Amniotic stem cell (primary cell): ENCODE results near the gene ZNF699.
"Not testable (repeated sequence)": the region's sequence is repeated elsewhere in the genome, so short reads cannot be mapped to it uniquely, and the experiment has no call there.

ENCODE experiments used
- DNase-seq: peaks from one replicate; lab custom pipeline; 2025; lab: John Stamatoyannopoulos, UW

Gene ZNF699

GRCh38 chr19:9309139-9309973, at the start of gene ZNF699:
Gene ZNF699 (minus strand): TSS chr19:9309838. CDS start chr19:9305119, 4,719 bp downstream.
- peak; percentile 98 for DNase-seq

DNA sequence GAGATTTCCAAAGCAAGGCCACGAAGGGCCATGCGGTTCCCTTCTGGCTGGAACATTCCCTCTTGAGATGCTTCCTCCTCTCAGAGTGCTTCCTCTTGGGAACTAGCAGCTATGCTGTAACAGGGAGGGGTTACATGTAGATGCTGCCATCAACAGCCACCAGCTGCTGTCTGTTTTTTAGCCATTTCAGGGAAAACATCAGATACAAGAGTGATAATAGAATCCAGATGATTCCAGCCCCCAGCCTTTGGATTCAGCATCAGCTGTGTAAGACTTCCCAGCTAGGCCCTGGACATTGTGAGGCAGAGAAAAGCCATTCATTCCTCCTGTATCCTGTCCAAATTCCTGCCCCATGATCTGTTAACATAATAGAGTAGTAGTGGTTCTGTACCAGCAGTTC, 45.0 kb upstream of the ZNF699 start:
- no peak for DNase-seq

DNA sequence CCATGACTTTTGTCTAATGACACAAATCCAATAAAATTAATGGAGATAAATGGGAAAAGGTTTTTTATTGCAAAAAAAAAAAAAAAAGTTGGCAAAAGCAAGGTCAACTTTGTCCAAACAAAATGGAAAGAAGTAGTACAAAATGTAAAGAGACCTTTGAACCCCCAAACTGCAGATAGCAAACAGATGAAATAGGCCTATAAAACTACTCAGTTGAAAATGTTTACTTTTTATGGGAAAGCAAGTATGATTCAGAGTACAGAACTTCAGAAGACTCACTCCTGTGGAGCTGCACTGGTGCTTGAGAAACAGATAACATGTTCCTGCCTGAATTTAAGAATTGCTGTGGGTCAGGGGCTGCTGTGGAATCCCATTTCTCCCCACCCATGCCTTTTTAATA, 43.4 kb upstream of the ZNF699 start:
- no peak for DNase-seq

GRCh38 chr19:9352505-9352904, 42.9 kb upstream of the ZNF699 start:
- no peak for DNase-seq

- no peak for DNase-seq
Observed at GRCh38 chr19:9348671-9349070, 39.0 kb upstream of the ZNF699 start.

GRCh38 chr19:9348253-9348652, 38.6 kb upstream of the ZNF699 start:
- no peak for DNase-seq

- DNase-seq, result no peak
Observed at GRCh38 chr19:9345005-9345404, 35.4 kb upstream of the ZNF699 start.

DNA sequence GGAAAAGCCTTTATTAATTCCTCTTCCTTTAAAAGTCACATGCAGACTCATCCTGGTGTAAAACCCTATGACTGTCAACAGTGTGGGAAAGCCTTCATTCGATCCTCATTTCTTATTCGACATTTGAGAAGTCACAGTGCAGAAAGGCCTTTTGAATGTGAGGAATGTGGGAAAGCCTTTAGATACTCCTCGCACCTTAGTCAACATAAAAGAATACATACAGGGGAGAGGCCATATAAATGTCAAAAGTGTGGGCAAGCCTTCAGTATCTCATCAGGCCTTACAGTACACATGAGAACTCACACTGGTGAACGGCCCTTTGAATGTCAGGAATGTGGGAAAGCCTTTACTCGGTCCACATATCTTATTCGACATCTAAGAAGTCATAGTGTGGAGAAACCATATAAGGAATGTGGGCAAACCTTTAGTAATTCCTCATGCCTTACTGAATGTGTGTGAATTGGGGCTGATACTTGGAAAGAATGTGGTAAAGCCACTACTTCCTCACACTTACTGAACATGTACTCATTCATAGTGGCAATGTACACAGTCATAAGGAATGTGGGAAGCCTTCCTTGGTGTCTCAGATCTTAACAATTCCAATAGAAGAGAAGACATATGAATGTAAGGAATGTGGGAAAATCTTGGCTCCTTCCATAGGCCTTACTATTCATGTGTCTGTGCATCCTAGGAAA, 33.1 kb upstream of the ZNF699 start:
- no peak for DNase-seq

DNA sequence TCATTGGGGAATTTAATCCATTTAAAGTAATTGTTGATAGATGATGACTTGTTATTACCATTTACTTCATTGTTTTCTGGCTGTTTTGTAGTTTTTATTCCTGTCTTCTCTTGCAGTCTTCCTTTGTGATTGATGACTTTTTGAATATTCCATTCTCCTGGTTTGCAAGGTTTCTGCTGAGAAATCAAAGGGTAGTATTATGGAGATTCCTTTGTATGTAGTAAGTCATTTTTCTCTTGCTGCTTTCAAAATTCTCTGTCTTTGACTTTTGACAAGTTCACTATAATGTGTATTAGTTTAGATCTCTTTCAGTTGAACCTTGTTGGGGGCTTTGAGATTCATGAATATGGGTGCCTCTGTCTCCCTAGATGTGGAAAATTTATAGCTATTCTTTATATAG, 20.4 kb upstream of the ZNF699 start:
- no peak for DNase-seq

GRCh38 chr19:9324584-9324962, 14.9 kb upstream of the ZNF699 start:
- no peak for DNase-seq

DNA sequence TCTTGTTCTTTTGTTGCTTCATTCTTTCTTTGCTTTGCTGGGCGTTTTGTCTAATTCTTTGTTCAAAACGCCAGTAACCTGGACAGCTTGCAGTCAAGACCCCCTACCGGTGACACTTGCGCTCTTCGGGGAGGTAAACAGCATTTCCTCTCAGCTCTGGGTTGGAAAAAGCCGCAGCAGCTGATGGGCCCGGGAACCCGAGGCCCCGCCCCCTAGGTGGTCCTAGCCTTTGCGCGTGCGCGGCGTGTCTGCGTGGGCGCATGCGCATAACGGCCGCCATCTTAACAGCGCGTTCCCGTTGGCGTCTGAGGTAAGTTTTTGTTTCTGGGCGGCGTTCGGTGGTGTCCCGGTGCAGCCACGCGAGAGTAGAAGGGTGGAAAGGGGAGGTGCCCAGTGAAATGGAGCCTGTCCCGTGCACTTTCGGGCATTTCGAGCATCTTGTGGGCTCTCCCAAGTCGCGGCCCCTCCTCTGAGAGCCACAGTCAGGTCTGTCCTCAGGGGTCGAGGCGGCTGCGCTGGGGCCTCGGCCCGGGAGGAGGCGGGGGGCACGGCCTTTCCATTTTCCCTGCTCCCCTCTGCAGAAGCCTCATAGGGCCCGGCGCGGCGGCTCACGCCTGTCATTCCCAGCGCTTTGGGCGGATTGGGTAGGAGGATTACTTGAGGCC, 14.4 kb upstream of the ZNF699 start, which contains the start of gene ZNF559:
TSS of gene ZNF559 (plus strand) at position 261 of the 665 bp plus-strand sequence. CDS start 14,371 bp downstream, outside the sequence.
- DNase-seq, result peak; percentile 93

- no peak for DNase-seq
Observed at GRCh38 chr19:9323557-9323918, 13.9 kb upstream of the ZNF699 start.

GRCh38 chr19:9322201-9322600, 12.6 kb upstream of the ZNF699 start:
- DNase-seq, result not testable (repeated sequence)

GRCh38 chr19:9321756-9322155, 12.1 kb upstream of the ZNF699 start:
- DNase-seq, result not testable (repeated sequence)

DNA sequence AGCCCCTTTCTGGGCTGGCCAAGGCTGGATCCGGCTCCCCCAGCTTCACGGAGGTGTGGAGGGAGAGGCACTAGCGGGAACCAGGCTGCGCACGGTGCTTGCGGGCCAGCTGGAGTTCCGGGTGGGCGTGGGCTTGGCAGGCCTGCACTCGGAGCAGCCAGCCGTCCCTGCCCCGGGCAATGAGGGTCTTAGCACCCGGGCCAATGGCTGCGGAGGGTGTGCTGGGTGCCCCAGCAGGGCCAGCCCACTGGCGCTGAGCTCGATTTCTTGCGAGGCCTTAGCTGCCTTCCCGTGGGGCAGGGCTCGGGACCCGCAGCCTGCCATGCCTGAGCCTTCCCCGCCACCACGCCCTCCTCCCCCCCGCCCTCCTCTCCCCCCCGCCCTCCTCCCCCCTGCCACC, 11.7 kb upstream of the ZNF699 start:
- no peak for DNase-seq

DNA sequence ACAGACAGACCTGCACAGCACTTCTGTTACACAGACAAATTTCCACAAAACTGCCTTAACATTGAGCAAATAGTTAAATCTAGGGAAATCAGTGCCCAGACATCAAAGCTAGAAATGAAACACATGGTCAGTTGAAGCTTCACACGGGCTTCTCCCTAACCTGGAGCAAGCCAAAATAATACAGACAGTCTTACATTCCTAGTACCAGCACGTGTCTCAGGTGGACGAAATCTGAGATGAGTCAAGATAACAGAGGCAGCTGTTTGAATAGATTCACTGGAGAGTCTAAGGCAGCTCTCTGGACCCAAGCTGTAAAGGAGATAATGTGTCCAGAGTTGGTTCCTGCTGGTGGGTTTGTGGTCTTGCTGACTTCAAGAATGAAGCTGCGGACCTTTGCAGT, 4.1 kb upstream of the ZNF699 start:
- no peak for DNase-seq

DNA sequence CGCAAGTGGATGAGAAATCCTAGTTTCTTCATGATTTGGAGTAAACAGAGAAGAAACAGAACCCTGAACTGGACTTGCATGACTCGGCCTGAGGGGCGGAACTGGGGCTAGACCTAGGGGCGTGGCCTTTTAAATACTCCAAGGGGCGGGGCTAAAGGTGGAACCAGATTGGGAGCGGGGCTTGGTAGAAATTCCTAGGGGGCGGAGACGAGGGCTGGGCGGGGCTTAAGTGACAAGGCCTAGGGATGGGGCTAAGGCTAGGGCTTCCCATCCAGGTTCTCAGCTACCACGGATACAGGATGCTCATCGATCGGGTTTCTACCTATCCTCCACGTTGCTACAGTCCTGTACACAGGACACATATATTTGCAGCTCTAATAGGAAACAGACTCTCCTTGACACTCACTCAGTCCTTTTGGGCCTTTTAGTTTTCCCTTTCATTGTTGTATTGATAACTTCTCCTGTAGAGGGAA, 372 bp upstream of the ZNF699 start:
- peak; percentile 94 for DNase-seq

DNA sequence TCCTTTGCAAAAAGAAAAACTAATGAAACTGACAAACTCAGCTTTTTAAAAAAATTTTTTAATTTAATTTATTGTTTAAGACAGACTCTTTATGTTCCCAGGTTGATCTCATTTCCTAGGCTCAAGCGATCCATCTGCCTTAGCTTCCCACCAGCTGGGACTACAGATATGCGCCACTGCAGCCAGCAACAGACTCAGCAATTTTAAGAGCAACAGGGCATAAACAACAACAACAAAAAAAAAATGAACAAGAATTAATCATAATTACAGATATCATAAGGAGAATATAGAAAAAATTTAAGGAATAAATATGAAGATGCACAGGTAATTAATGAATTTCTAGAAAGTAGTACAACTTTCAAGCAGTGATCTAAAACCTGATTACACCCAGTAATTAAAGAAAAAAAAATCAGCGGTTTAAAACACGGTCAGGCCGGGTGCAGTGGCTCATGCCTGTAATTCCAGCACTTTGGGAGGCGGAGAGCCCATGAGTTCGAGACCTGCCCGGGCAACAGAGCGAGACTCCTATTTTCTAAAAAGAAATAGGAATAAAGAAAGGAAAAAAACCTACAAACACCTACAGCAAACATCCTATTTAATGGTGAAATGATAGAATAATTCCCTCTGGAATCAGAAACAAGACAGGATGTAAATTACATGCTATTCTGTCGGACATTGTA, 1.4 kb downstream of the ZNF699 start:
- DNase-seq, result no peak

DNA sequence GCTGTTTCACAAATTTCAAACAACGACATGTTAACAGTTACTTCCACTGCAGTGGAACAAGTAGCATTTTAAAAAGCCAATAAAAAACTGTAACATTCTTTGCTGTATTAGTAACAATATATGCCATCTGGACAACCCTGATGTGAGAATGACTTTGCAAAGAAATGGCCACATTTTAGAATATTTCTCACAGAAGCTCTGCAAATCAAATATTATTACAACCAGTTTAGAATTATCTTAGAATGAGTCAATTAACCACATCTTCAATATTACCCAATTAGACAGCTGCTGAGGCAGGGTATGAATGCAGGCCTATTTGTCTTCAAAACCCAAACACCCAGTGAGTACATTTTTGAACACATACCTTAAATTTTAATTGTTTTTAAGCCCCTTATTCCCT, 3.2 kb downstream of the ZNF699 start:
- DNase-seq, result no peak

- no peak for DNase-seq
Observed at GRCh38 chr19:9296336-9296735, 13.3 kb downstream of the ZNF699 start.

DNA sequence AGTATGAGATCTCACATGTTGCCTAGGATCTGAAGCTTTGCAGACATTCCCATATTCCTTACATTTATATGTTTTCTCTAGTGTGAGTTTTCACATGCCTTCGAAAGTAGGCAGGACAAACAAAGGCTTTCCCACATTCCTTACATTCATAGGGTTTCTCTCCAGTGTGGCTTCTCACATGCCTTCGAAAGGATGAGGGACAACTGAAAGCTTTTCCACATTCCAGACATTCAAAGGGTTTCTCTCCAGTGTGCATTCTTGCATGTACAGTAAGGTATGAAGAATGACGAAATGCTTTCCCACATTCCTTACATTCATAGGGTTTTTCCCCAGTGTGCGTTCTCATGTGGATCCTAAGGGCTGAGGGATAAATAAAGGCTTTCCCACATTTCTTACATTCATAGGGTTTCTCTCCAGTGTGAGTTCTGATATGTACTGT, 14.2 kb downstream of the ZNF699 start:
- DNase-seq, result no peak

- no peak for DNase-seq
Observed at GRCh38 chr19:9289231-9289884, 20.3 kb downstream of the ZNF699 start.
